ENCODE data around the gene IDH2. TPM values are rescaled to one million over a fixed set of nuclear protein-coding genes. Genes with fewer than 3 reads are reported as not detected.

IDH2 gene
- total RNA-seq, 4 donors from 2014 or later = 60.7 to 155 (median 103) TPM

DNA sequence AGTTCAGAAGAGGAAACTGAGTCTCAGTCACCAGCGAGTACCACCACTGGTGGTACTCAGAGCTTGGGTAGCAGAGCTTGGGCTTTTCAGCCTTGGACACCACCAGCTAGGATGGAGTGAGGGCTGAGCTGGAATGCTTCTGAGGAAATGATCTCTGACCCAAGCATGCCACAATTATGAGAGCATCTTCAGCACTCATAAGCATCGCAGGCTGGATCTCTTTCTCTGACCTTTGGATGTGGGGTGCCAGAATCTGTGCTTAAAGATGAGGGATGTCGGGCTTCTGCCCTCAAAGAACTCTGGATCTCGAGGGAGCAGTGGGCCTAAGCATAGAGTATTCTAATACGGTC, 64.8 kb downstream of the IDH2 start:
- DNase-seq = no peak
- Histone ChIP-seq H3K4me1 (peaks cover 32 to 83% (median 49%) of the 10 kb centered on the region in 3 donors), H3K4me3 (no peak overlapping the region), H3K36me3 (no peaks in the 10 kb centered on the region), H3K9me3 (no peaks in the 10 kb centered on the region), H3K27ac (no peak overlapping the region), H3K27me3 (no peaks in the 10 kb centered on the region)
- WGBS, 2 donors = 74 to 88% methylated on average over 3 to 4 of the region's 5 CpGs
- no peak for TF ChIP-seq POLR2A (IDR thresholded peaks at IDR 0.05)
- TF ChIP-seq, protein P1, sequence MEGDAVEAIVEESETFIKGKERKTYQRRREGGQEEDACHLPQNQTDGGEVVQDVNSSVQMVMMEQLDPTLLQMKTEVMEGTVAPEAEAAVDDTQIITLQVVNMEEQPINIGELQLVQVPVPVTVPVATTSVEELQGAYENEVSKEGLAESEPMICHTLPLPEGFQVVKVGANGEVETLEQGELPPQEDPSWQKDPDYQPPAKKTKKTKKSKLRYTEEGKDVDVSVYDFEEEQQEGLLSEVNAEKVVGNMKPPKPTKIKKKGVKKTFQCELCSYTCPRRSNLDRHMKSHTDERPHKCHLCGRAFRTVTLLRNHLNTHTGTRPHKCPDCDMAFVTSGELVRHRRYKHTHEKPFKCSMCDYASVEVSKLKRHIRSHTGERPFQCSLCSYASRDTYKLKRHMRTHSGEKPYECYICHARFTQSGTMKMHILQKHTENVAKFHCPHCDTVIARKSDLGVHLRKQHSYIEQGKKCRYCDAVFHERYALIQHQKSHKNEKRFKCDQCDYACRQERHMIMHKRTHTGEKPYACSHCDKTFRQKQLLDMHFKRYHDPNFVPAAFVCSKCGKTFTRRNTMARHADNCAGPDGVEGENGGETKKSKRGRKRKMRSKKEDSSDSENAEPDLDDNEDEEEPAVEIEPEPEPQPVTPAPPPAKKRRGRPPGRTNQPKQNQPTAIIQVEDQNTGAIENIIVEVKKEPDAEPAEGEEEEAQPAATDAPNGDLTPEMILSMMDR (IDR thresholded peaks at IDR 0.05) = no peak
- intact Hi-C loops (cut with DNase I) = no loop called here

DNA sequence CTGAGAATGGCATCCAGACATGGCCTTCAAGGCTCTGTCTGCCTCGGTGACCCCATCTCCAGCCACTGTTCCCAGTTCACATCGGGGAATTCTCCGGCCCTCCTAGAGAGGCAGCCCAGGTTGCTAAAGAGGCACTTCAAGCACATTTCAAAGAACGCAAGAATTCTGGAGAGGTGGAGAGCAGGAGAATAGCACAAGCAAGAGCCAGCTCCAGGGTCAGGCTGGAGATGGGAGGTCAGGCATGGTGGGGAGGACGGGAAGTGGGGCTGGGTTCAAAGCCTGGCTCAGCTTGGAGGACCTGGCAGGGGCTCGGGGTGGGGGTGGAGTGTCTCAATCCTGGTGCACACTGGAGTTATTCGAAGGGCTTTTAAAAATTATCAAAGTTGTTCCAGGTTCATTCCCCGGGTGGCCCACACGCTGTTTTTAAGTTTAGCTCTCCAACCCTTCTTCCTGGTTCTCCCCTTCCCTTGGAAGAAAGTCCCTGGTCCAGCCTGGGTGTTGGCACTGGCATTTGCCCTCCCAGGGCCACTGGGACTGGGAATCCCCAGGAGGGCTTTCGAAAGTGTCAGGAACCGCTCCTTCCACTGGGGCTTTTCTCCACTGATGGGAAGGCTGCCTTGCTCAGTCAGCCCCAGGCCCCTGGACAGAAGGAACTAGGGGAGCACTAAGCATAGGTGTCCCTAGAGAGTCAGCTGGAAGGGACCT, 65.3 kb downstream of the IDH2 start:
- H3K4me3 ChIP-seq = no peak overlapping the region
- no peak for TF ChIP-seq POLR2A (IDR thresholded peaks at IDR 0.05)
- TF ChIP-seq, protein P1 (IDR thresholded peaks at IDR 0.05) = no peak
- no peaks in the 10 kb centered on the region for H3K9me3 ChIP-seq
- no peaks in the 10 kb centered on the region for H3K36me3 ChIP-seq
- H3K27me3 ChIP-seq = no peaks in the 10 kb centered on the region
- intact Hi-C loops (cut with DNase I) = no loop called here
- H3K27ac ChIP-seq = peak overlapping the region in 2 of 4 donors; percentile 86 to 90
- DNase-seq = no peak
- peaks cover 32 to 88% (median 49%) of the 10 kb centered on the region in 3 donors for H3K4me1 ChIP-seq
- 81 to 84% methylated on average over 8 to 9 of the region's 11 CpGs for WGBS, 2 donors

DNA sequence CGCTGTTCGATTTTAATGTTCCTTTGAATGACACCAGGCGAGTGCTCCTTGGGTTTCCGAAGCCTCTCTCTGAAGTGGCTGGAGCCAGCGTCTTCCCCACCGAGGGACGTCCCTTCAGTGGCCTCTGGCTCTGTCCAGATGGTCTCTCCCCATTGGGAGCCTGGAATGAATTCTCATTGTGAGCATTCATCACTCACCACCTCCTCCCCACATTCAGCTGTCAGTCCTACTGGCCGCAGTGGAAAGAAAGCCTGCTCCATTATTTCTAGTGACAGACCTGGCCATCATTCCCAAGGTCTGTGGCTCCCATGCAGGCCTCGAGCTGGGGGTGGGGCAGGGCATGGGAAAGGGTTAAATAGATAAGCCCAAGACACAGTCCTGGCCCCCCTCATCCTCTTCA, 65.9 kb downstream of the IDH2 start:
- no peak for TF ChIP-seq POLR2A (IDR thresholded peaks at IDR 0.05)
- TF ChIP-seq, protein P1 (IDR thresholded peaks at IDR 0.05) = no peak
- DNase-seq = no peak
- no peak overlapping the region for H3K4me3 ChIP-seq
- no peaks in the 10 kb centered on the region for H3K27me3 ChIP-seq
- 74 to 88% methylated on average over 8 of the region's 9 CpGs for WGBS, 2 donors
- H3K9me3 ChIP-seq = no peaks in the 10 kb centered on the region
- peak overlapping the region in 3 of 4 donors; percentile 74 to 90 (median 86) for H3K27ac ChIP-seq
- peaks cover 32 to 91% (median 51%) of the 10 kb centered on the region in 3 donors for H3K4me1 ChIP-seq
- H3K36me3 ChIP-seq = no peaks in the 10 kb centered on the region
- intact Hi-C loops (cut with DNase I) = no loop called here

DNA sequence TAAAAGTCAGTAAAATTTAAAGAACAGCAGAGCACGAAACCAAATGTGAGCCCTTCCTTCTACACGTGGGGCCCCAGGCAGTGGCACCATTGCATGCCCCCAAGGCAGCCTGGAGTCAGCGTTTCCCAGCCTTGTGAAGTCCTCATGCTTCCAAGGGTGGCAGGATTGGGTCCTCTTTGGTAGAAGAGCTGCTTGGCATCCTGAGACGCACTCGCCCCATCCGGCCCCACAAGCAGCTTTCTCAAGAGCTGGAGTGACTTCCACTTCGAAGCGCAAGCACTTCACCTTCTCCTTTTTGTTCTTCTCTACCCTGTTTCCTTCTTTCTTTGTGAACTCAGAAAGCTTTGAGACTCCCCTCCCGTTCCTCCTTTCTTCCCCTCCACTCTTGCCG, 66.4 kb downstream of the IDH2 start:
- no peak for TF ChIP-seq POLR2A (IDR thresholded peaks at IDR 0.05)
- TF ChIP-seq, protein P1 (IDR thresholded peaks at IDR 0.05) = no peak
- peaks cover 32 to 91% (median 53%) of the 10 kb centered on the region in 3 donors for H3K4me1 ChIP-seq

DNA sequence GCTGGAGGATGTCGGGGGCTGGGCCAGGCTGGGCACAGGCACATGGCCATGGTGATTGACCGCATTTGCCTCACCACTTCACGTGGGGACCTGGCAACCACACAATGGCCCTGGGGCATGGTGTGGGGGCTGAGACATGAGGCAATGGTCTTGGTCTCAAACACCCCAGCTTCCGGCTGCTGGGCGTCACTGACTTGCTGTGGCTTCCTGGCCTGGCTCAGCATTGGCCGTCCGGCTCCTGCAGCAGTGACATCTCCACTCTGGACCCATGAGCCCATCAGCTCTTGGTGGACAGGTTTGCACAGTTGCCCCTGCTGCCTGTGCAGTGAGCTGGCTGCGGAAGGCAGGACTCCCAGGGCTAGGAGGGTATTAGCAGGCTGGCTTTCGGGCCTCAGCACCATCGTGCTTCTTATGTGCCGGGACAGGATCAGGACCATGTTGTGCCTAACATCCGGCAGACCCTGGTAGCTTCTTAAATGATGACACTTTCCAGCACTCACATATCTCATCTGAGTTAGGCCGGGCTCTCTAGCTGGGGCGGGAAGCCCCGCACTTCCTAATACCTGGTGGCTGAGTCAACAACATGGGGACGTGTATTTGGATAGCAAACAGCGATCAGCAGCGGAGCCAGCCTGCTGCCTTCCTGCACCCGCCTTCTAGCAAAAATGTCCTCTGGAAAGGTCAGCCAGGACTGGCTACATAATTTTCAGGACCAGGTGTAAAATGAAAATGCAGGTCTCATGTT, 67.0 kb downstream of the IDH2 start:
- no peak for DNase-seq
- TF ChIP-seq, protein P1 (IDR thresholded peaks at IDR 0.05) = no peak
- peak in 1 of 4 donors; percentile 13 for TF ChIP-seq POLR2A (IDR thresholded peaks at IDR 0.05)
- peak overlapping the region; percentile 63 to 90 (median 80) for H3K27ac ChIP-seq
- H3K27me3 ChIP-seq = no peaks in the 10 kb centered on the region
- no peaks in the 10 kb centered on the region for H3K9me3 ChIP-seq
- no peak overlapping the region for H3K4me3 ChIP-seq
- H3K4me1 ChIP-seq = peaks cover 32 to 91% (median 51%) of the 10 kb centered on the region in 3 donors
- H3K36me3 ChIP-seq = no peaks in the 10 kb centered on the region
- WGBS, 2 donors = 50 to 60% methylated on average over 3 to 13 of the region's 19 CpGs
- intact Hi-C loops (cut with DNase I) = no loop called here

More for the DNA sequence above, 66.4 kb downstream of the IDH2 start:
- Histone ChIP-seq H3K27ac (peak overlapping the region; percentile 63 to 90 (median 80)), H3K36me3 (no peaks in the 10 kb centered on the region), H3K27me3 (no peaks in the 10 kb centered on the region), H3K4me3 (no peak overlapping the region), H3K9me3 (no peaks in the 10 kb centered on the region)
- intact Hi-C loops (cut with DNase I) = no loop called here
- no peak for DNase-seq
- WGBS, 2 donors = 72 to 76% methylated on average over 10 of the region's 10 CpGs

Measured in esophagus squamous epithelium (tissue), 5 donors.